IPS DF 6.9 (cell line): Measurements from ENCODE around the gene MAD1L1.
"Not testable (repeated sequence)": the region's sequence is repeated elsewhere in the genome, so short reads cannot be mapped to it uniquely, and the experiment has no call there.

Experiments
- DNase-seq: peaks from one replicate; pipeline ENCODE4 v3.0.0-alpha.2; 2013; ENCODE audit warnings: low read depth, low spot score
- H3K27ac ChIP-seq: one replicate; pipeline ENCODE4 v1.5.1; 2013; ENCODE audit warnings: low read length, control low read depth
- H3K27me3 ChIP-seq: 2 replicates; pipeline ENCODE4 v1.6.1; 2013; ENCODE audit warnings: mild to moderate bottlenecking, low read length; ENCODE audit not compliant: control insufficient read depth, insufficient read depth
- H3K36me3 ChIP-seq: 2 replicates; pipeline ENCODE4 v1.6.1; 2013; ENCODE audit warnings: low read length; ENCODE audit not compliant: control insufficient read depth, insufficient read depth
- H3K4me1 ChIP-seq: 2 replicates; pipeline ENCODE4 v1.6.1; 2013; ENCODE audit warnings: low read length; ENCODE audit not compliant: control insufficient read depth, insufficient read depth
- H3K4me3 ChIP-seq: 2 replicates; pipeline ENCODE4 v1.5.1; 2013; ENCODE audit warnings: mild to moderate bottlenecking, low read length
- H3K9me3 ChIP-seq: 2 replicates; pipeline ENCODE4 v1.6.1; 2013; ENCODE audit warnings: low read length, inconsistent platforms; ENCODE audit not compliant: control insufficient read depth, insufficient read depth
- WGBS: extraction: QIAGEN DNeasy Blood & Tissue Kit; methylation state at CpG from one replicate; pipeline ENCODE4 v1.1.7; 2013; ENCODE audit warnings: mixed read lengths, missing lambda C conversion rate; ENCODE audit not compliant: insufficient read length, insufficient coverage; 5-methylcytosine and 5-hydroxymethylcytosine counted together

MAD1L1 gene

GRCh38 chr7:1824882-1825646 is 407.7 kb downstream of the MAD1L1 start:
- not testable (repeated sequence) for H3K27ac ChIP-seq

GRCh38 chr7:1824151-1824881 is 408.4 kb downstream of the MAD1L1 start:
- H3K9me3 ChIP-seq, H3K4me1 ChIP-seq, DNase-seq, H3K27ac ChIP-seq, H3K27me3 ChIP-seq, H3K4me3 ChIP-seq, H3K36me3 ChIP-seq: not testable (repeated sequence)
- WGBS, result no CpG with 5 or more reads among the region's 35 CpGs

More at GRCh38 chr7:1824882-1825646, 407.7 kb downstream of the MAD1L1 start:
- not testable (repeated sequence) for H3K27me3 ChIP-seq, DNase-seq, H3K9me3 ChIP-seq, H3K36me3 ChIP-seq, H3K4me1 ChIP-seq, H3K4me3 ChIP-seq
- no CpG with 5 or more reads among the region's 28 CpGs for WGBS

DNA sequence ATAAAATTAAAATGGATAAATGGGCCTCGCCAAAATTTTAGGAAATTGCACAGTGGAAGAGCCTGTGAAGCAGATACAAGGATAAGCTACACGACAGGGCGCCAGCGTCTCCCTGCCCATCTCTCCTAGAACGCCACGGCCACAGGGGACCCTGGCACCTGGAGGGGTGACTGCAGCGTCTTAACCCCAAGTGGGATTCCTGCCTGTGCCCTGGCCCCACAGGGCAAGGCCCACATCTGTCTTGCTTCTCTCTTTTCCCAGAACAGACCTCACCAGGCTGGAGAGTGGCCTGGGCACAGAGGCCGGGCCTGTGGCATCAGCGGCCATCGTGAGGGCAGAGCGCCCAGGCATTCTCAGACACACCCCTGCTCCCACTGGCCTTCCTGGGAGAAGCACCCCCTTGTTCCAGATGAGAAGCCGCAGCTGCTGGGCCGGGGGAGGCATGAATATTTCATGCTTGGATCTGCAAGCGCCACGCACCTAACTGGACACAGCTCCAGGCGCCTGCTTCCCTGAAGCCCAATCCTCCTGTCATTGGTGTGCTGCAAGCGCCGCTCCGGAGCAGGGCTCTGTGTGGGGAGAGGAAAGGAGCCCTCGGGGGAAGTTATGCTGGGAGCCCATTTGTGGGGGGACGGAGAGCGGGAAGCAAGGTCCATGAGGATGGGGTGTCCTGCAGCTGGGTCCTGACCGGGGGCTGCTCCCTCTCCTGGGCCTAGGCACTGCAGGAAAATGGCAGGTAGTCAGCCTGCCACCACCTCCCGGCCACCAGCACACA is 409.2 kb downstream of the MAD1L1 start:
- H3K9me3 ChIP-seq, result no peaks in the 10 kb centered on the region
- H3K4me3 ChIP-seq, result no peak overlapping the region
- no peak for DNase-seq
- no peak overlapping the region for H3K27ac ChIP-seq
- H3K27me3 ChIP-seq, result no peaks in the 10 kb centered on the region
- H3K36me3 ChIP-seq, result no peaks in the 10 kb centered on the region; the same call in 1 of the 2 replicates
- WGBS, result no CpG with 5 or more reads among the region's 24 CpGs
- no peaks in the 10 kb centered on the region for H3K4me1 ChIP-seq

- no peaks in the 10 kb centered on the region for H3K4me1 ChIP-seq
- no peaks in the 10 kb centered on the region for H3K27me3 ChIP-seq
- no peaks in the 10 kb centered on the region; the same call in 1 of the 2 replicates for H3K36me3 ChIP-seq
- no CpG with 5 or more reads among the region's 26 CpGs for WGBS
- DNase-seq, result no peak
- H3K27ac ChIP-seq, result no peak overlapping the region
- H3K4me3 ChIP-seq, result no peak overlapping the region
- H3K9me3 ChIP-seq, result no peaks in the 10 kb centered on the region
Measured at GRCh38 chr7:1819259-1819841, 413.4 kb downstream of the MAD1L1 start.

GRCh38 chr7:1818575-1819258 is 414.0 kb downstream of the MAD1L1 start:
- H3K4me3 ChIP-seq, result no peak overlapping the region
- no peaks in the 10 kb centered on the region; the same call in 1 of the 2 replicates for H3K36me3 ChIP-seq
- no peaks in the 10 kb centered on the region for H3K27me3 ChIP-seq
- DNase-seq, result no peak
- no peak overlapping the region for H3K27ac ChIP-seq
- WGBS, result no CpG with 5 or more reads among the region's 28 CpGs
- H3K9me3 ChIP-seq, result no peaks in the 10 kb centered on the region
- H3K4me1 ChIP-seq, result no peaks in the 10 kb centered on the region

GRCh38 chr7:1817061-1817712 is 415.6 kb downstream of the MAD1L1 start:
- WGBS, result no CpG with 5 or more reads among the region's 57 CpGs
- Histone ChIP-seq H3K9me3 (no peaks in the 10 kb centered on the region), H3K4me1 (no peaks in the 10 kb centered on the region), H3K27me3 (no peaks in the 10 kb centered on the region), H3K36me3 (no peaks in the 10 kb centered on the region), H3K27ac (no peak overlapping the region), H3K4me3 (no peak overlapping the region)
- no peak for DNase-seq

GRCh38 chr7:1816451-1816850 is 416.3 kb downstream of the MAD1L1 start:
- H3K9me3 ChIP-seq, H3K36me3 ChIP-seq, H3K27me3 ChIP-seq, DNase-seq, H3K4me1 ChIP-seq, H3K27ac ChIP-seq, H3K4me3 ChIP-seq: not testable (repeated sequence)
- no CpG with 5 or more reads among the region's 7 CpGs for WGBS

- WGBS, result no CpG with 5 or more reads among the region's 36 CpGs
- not testable (repeated sequence) for H3K4me3 ChIP-seq, H3K36me3 ChIP-seq, H3K27ac ChIP-seq, H3K4me1 ChIP-seq, H3K9me3 ChIP-seq, DNase-seq, H3K27me3 ChIP-seq
Measured at GRCh38 chr7:1815551-1816281, 417.0 kb downstream of the MAD1L1 start.

GRCh38 chr7:1815051-1815481 is 417.7 kb downstream of the MAD1L1 start:
- Histone ChIP-seq H3K4me3 (no peak overlapping the region; the same call in 1 of the 2 replicates), H3K27me3 (no peaks in the 10 kb centered on the region), H3K9me3 (no peaks in the 10 kb centered on the region), H3K4me1 (no peaks in the 10 kb centered on the region), H3K27ac (no peak overlapping the region), H3K36me3 (no peaks in the 10 kb centered on the region)
- DNase-seq, result no peak
- WGBS, result no CpG with 5 or more reads among the region's 17 CpGs
